HFF-Myc (cell line): ENCODE measurements around the gene PAFAH2.

Source experiments
- DNase-seq: peaks from one replicate; pipeline ENCODE4 v3.0.0-alpha.2; 2011; ENCODE audit warnings: low read depth; ENCODE audit errors: extremely low read depth
- H3K4me3 ChIP-seq: replicated peaks from 2 replicates; pipeline ENCODE4 v1.5.1; 2011; ENCODE audit warnings: low read depth, mild to moderate bottlenecking, control low read depth, low read length
- TF ChIP-seq, protein P1 (sequence below): IDR thresholded peaks from 2 replicates; pipeline ENCODE4 v1.5.1; 2012; ENCODE audit warnings: mild to moderate bottlenecking, low read depth, low read length, control low read depth; ENCODE audit errors: missing control alignments

The PAFAH2 gene

GRCh38 chr1:25914074-25914995 lies 83.5 kb downstream of the PAFAH2 start:
- TF ChIP-seq, protein P1, sequence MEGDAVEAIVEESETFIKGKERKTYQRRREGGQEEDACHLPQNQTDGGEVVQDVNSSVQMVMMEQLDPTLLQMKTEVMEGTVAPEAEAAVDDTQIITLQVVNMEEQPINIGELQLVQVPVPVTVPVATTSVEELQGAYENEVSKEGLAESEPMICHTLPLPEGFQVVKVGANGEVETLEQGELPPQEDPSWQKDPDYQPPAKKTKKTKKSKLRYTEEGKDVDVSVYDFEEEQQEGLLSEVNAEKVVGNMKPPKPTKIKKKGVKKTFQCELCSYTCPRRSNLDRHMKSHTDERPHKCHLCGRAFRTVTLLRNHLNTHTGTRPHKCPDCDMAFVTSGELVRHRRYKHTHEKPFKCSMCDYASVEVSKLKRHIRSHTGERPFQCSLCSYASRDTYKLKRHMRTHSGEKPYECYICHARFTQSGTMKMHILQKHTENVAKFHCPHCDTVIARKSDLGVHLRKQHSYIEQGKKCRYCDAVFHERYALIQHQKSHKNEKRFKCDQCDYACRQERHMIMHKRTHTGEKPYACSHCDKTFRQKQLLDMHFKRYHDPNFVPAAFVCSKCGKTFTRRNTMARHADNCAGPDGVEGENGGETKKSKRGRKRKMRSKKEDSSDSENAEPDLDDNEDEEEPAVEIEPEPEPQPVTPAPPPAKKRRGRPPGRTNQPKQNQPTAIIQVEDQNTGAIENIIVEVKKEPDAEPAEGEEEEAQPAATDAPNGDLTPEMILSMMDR, result no peak
- DNase-seq, result no peak
- H3K4me3 ChIP-seq, result no peak overlapping the region

DNA sequence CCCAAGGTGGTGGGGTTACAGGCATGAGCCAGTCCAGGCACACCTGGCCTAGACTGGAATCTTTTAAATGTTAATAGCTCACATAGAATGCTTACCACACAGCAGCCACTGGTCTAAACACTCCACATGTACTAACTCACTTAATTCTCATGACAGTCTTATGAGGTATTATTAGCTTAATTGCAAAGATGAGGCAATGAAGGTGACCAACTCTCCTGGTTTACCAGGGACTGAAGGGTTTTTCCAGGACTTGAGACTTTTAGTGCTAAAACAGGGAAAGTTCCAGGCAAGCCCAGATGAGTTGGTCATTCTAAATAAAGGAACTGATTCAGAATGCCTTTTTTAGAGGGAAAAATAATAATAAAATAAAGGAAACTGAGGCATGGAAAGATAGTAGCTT lies 84.7 kb downstream of the PAFAH2 start:
- no peak for DNase-seq
- TF ChIP-seq, protein P1, result no peak
- no peak overlapping the region for H3K4me3 ChIP-seq

- H3K4me3 ChIP-seq, result no peak overlapping the region
- DNase-seq, result no peak
- TF ChIP-seq, protein P1, result no peak
Observed at GRCh38 chr1:25912076-25912831, 85.6 kb downstream of the PAFAH2 start.

DNA sequence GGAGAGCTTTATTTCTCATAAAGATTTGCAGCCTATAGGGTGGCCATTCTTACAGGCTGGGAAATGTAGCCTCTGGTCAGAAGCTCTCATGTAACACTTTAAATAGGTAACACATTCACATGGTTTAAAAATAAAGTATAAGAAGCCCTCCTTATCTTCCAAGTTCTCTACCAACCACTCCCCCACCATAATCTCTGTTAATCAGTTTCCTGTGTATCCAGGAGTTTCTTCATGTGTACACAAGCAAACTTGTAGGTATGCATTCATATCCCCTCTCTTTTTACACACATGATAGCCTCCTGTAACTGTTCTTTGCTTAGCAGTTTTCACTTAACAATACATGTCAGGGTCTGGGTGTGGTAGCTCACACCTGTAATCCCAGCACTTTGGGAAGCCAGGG lies 86.7 kb downstream of the PAFAH2 start:
- TF ChIP-seq, protein P1, result no peak
- no peak for DNase-seq

More for the DNA sequence above, 86.7 kb downstream of the PAFAH2 start:
- no peak overlapping the region for H3K4me3 ChIP-seq
